ENCODE measurements around the gene PITPNB.

The PITPNB gene

DNA sequence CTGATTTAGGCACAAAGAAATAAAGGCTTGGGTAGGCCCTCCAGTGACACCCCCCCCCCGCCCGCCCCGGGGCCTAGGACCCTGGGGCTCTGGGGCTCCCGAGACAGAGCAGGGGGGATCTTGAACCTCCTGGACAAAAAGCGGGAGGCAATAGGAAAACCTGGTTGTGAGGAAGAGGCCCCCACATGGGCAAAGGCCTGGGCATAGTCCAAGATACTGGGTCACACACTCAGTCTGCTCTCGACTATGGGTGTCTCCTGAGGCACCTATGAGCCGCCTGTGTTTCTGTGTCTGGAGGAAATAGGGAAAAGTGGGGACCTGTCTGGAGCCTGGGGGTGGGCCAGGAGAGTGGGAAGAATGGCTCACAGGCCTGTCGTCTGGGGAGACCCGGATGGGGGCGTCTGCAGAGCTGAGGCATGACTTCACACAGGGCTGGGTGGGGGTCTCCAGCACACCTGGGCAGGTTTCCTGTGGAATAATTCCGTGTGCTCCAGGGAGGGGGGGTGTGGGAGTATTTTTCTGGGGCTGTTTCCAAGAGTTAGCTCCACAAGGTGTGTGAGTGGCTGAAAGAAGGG is 115.1 kb downstream of the PITPNB start:
- DNase-seq (ENCODE audit: low spot score): no peak

DNA sequence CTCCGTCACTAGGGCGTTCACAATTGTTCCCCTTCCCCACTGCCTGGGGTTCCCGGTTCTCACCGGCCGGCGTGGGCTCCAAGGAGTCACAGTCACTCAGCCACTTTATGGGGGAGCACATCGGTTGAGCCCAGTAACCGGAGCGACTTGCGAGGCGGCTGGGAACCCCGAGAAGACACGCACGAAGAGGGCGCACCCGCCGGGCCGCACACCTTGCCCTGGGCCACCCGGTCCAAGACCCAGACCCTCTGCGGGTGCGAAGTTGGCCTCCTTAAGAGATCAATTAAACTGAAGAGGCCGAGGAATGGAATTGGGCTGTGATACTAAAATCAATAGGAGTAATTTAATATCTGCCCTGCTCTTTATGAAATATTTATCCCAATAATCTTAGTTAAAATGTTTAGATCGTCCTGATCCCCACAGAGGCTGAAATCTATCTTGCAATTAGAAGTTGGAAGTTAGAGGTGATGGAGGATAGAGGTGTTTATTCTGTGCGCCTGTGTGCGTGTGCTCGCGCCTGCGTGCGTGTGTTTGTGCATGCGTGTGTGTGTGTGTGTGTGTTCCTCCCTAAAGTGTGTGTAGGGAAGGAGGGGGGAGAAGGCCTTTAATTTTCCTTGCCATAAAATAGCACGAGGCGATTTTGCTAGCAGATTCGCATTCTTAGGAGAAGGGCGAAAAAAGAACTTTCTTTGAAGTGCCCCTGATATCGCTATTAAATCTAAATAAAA is 116.5 kb downstream of the PITPNB start:
- no peak for DNase-seq (ENCODE audit: low spot score)

Data from iPS-NIHi11 (cell line).